ENCODE data around the gene CLCN1. TPM values are rescaled to one million over a fixed set of nuclear protein-coding genes. Genes with fewer than 3 reads are reported as not detected.

Gene CLCN1
- total RNA-seq, 4 donors from 2014 or later: 0.24 to 0.79 TPM; not detected in 2

- ATAC-seq (ENCODE audit: low FRiP score) (no peak), DNase-seq (ENCODE audit: low spot score) (no peak)
- no peak for TF ChIP-seq CTCF (IDR thresholded peaks at IDR 0.05)
Observed at GRCh38 chr7:143329471-143330170, 13.7 kb downstream of the CLCN1 start.

- ATAC-seq (ENCODE audit: low FRiP score): peak; percentile 88
- no peak for DNase-seq (ENCODE audit: low spot score)
- TF ChIP-seq CTCF (IDR thresholded peaks at IDR 0.05): no peak
Observed at GRCh38 chr7:143331179-143331801, 15.4 kb downstream of the CLCN1 start.

GRCh38 chr7:143334244-143334643, 18.3 kb downstream of the CLCN1 start:
- DNase-seq (ENCODE audit: low spot score): no peak
- ATAC-seq (ENCODE audit: low FRiP score): no peak
- no peak for TF ChIP-seq CTCF (IDR thresholded peaks at IDR 0.05)

GRCh38 chr7:143337216-143337615, 21.3 kb downstream of the CLCN1 start:
- no peak for ATAC-seq (ENCODE audit: low FRiP score)
- no peak for TF ChIP-seq CTCF (IDR thresholded peaks at IDR 0.05)
- no peak for DNase-seq (ENCODE audit: low spot score)

GRCh38 chr7:143341842-143342241, 25.9 kb downstream of the CLCN1 start:
- ATAC-seq (ENCODE audit: low FRiP score) (no peak), DNase-seq (ENCODE audit: low spot score) (no peak)
- no peak for TF ChIP-seq CTCF (IDR thresholded peaks at IDR 0.05)

- DNase-seq (ENCODE audit: low spot score) (no peak), ATAC-seq (ENCODE audit: low FRiP score) (no peak)
- no peak for TF ChIP-seq CTCF (IDR thresholded peaks at IDR 0.05)
Observed at GRCh38 chr7:143343596-143343995, 27.7 kb downstream of the CLCN1 start.

GRCh38 chr7:143345428-143345900, 29.6 kb downstream of the CLCN1 start:
- DNase-seq (ENCODE audit: low spot score): no peak
- ATAC-seq (ENCODE audit: low FRiP score): peak; percentile 84
- no peak for TF ChIP-seq CTCF (IDR thresholded peaks at IDR 0.05)

Data from omental fat pad (tissue), 4 donors.